HL-60 (cell line): Measurements from ENCODE around the gene MCU.

Source experiments
- DNase-seq, 2 experiments: peaks; one replicate each; pipeline ENCODE4 v3.0.0-alpha.2; 2010 to 2020; ENCODE audit warnings: low read depth in 1 of 2, low spot score in 1 of 2
- H3K27ac ChIP-seq: fragments of 250-450 bp; sonication (Bioruptor Pico); replicated peaks from 2 replicates; pipeline ENCODE4 v1.5.1; 2020; ENCODE audit warnings: mild to moderate bottlenecking, moderate library complexity
- H3K27me3 ChIP-seq: fragments of 250-450 bp; sonication (Bioruptor Pico); 2 replicates; pipeline ENCODE4 v1.5.1; 2021; ENCODE audit warnings: mild to moderate bottlenecking, moderate library complexity; ENCODE audit not compliant: insufficient read depth, poor library complexity, severe bottlenecking
- H3K4me3 ChIP-seq: replicated peaks from 2 replicates; pipeline ENCODE4 v1.5.1; 2011; ENCODE audit warnings: mild to moderate bottlenecking, control low read depth, low read length; ENCODE audit not compliant: insufficient read depth
- GABPA ChIP-seq: IDR thresholded peaks from 2 replicates; pipeline ENCODE4 v1.6.1; 2012; ENCODE audit warnings: low read depth
- POLR2AphosphoS5 ChIP-seq: IDR thresholded peaks from 2 replicates; pipeline ENCODE4 v1.6.1; 2012; ENCODE audit warnings: low read depth
- SPI1 ChIP-seq: IDR thresholded peaks from 2 replicates; pipeline ENCODE4 v1.6.1; 2012; ENCODE audit warnings: low read depth, mild to moderate bottlenecking, borderline replicate concordance
- TF ChIP-seq, protein P1 (sequence below): IDR thresholded peaks from one replicate; pipeline ENCODE4 v1.5.1; 2011; ENCODE audit warnings: low read length, control low read depth, inconsistent platforms; ENCODE audit not compliant: insufficient read depth
- TF ChIP-seq, protein P2 (sequence below): IDR thresholded peaks from 2 replicates; pipeline ENCODE4 v1.6.1; 2012; ENCODE audit warnings: low read depth; ENCODE audit not compliant: insufficient replicate concordance

The MCU gene

DNA sequence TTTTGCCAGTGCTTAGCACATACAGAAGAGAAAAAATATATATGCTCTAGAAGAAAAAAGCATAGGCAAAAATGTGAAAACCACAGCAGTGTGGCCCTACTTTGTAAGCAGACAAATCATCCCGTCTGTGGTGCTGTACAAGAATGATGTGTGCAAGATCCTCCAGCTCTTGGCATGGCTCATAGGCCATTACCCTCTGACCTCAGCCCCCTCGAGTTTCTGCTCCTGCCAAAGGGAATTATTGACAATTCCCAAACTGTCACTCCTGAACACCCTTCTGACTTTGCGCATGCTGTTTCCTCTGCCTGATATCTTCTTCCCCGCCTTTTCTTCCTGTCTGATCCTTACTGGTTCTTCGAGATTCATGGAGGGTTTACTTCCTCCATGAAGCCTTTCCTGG is 235.5 kb downstream of the MCU start:
- no peaks in the 10 kb centered on the region for H3K27me3 ChIP-seq
- TF ChIP-seq, protein P1, sequence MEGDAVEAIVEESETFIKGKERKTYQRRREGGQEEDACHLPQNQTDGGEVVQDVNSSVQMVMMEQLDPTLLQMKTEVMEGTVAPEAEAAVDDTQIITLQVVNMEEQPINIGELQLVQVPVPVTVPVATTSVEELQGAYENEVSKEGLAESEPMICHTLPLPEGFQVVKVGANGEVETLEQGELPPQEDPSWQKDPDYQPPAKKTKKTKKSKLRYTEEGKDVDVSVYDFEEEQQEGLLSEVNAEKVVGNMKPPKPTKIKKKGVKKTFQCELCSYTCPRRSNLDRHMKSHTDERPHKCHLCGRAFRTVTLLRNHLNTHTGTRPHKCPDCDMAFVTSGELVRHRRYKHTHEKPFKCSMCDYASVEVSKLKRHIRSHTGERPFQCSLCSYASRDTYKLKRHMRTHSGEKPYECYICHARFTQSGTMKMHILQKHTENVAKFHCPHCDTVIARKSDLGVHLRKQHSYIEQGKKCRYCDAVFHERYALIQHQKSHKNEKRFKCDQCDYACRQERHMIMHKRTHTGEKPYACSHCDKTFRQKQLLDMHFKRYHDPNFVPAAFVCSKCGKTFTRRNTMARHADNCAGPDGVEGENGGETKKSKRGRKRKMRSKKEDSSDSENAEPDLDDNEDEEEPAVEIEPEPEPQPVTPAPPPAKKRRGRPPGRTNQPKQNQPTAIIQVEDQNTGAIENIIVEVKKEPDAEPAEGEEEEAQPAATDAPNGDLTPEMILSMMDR = no peak
- TF ChIP-seq SPI1 = no peak
- no peak for TF ChIP-seq POLR2AphosphoS5
- TF ChIP-seq, protein P2, sequence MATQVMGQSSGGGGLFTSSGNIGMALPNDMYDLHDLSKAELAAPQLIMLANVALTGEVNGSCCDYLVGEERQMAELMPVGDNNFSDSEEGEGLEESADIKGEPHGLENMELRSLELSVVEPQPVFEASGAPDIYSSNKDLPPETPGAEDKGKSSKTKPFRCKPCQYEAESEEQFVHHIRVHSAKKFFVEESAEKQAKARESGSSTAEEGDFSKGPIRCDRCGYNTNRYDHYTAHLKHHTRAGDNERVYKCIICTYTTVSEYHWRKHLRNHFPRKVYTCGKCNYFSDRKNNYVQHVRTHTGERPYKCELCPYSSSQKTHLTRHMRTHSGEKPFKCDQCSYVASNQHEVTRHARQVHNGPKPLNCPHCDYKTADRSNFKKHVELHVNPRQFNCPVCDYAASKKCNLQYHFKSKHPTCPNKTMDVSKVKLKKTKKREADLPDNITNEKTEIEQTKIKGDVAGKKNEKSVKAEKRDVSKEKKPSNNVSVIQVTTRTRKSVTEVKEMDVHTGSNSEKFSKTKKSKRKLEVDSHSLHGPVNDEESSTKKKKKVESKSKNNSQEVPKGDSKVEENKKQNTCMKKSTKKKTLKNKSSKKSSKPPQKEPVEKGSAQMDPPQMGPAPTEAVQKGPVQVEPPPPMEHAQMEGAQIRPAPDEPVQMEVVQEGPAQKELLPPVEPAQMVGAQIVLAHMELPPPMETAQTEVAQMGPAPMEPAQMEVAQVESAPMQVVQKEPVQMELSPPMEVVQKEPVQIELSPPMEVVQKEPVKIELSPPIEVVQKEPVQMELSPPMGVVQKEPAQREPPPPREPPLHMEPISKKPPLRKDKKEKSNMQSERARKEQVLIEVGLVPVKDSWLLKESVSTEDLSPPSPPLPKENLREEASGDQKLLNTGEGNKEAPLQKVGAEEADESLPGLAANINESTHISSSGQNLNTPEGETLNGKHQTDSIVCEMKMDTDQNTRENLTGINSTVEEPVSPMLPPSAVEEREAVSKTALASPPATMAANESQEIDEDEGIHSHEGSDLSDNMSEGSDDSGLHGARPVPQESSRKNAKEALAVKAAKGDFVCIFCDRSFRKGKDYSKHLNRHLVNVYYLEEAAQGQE = no peak
- no peak for TF ChIP-seq GABPA
- no peak overlapping the region for H3K4me3 ChIP-seq
- H3K27ac ChIP-seq = no peak overlapping the region
- DNase-seq = no peak

DNA sequence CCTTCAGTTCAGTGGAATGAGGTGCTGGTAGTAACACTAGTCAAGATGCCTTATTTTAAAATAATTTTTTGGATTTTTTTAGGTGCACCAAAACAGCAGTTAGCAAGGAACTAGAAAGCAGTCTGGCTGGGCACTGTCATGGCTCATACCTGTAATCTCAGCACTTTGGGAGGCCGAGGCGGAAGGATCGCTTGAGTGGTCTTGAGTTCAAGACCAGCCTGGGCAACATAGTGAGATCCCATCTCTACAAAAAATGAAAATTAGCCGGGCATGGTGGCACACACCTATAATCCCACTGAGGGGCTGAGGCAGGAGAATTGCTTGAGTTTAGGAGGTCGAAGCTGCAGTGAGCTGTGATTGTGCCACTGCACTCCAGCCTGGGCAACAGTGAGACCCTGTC is 236.9 kb downstream of the MCU start:
- TF ChIP-seq, protein P2 = no peak
- TF ChIP-seq GABPA (no peak), SPI1 (no peak), POLR2AphosphoS5 (no peak)
- TF ChIP-seq, protein P1 = no peak
- Histone ChIP-seq H3K27me3 (no peaks in the 10 kb centered on the region), H3K27ac (no peak overlapping the region), H3K4me3 (no peak overlapping the region)
- no peak for DNase-seq

DNA sequence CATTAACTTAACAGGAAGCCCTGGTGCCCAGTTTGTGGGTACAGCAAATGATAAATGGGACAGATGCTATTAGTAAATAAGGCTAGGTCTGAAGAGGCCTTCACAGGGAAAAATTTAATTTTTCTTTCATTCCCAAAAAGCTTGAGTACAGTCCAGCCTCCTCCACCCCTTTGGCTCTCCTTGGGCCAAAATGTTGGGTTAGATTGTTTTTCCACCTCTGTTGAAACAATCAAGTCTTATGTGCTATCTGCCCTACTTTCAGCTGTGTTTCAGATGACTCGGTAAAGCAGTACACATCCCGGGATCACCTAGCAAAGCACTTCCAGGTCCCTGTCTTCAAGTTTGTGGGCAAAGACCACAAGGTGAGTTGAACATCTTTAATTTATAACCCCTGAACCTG is 238.3 kb downstream of the MCU start:
- H3K4me3 ChIP-seq = no peak overlapping the region
- H3K27ac ChIP-seq = no peak overlapping the region
- TF ChIP-seq, protein P2 = no peak
- TF ChIP-seq SPI1 (no peak), GABPA (no peak), POLR2AphosphoS5 (no peak)
- TF ChIP-seq, protein P1 = no peak
- DNase-seq = no peak
- no peaks in the 10 kb centered on the region for H3K27me3 ChIP-seq
